IMR-90 (cell line): ENCODE results near the gene IRGQ. TPM values are rescaled to one million over a fixed set of nuclear protein-coding genes. Genes with fewer than 3 reads are reported as not detected.

Source experiments
- ATAC-seq: fragments of 200-7000 bp; cut with Tn5 transposase; 2 replicates; pipeline ENCODE4 v1.9.1; 2020; ENCODE audit warnings: low read depth, mild to moderate bottlenecking, moderate library complexity
- BruUV-seq: library from RNA; stranded (reverse); fragments of 400-500 nt; replicated peaks from 2 replicates; lab custom pipeline; 2021; lab: Mats Ljungman, UMichigan
- CTCF ChIA-PET: fragments of 300-600 bp; formaldehyde crosslinking; extraction: SDS; loops from one replicate; lab custom pipeline; 2021; ENCODE audit warnings: antibody characterized with exemption; lab: Yijun Ruan, JAX
- POLR2A ChIA-PET: fragments of 300-600 bp; sonication (Branson Sonifier 250); formaldehyde crosslinking; loops from one replicate; lab custom pipeline; 2022; ENCODE audit warnings: antibody characterized with exemption; ENCODE audit not compliant: unreplicated experiment; lab: Charles Lee
- DNase-seq: peaks from one replicate; pipeline ENCODE4 v3.0.0; 2013
- H2AFZ ChIP-seq: replicated peaks from 2 replicates; pipeline ENCODE3; 2013; ENCODE audit warnings: low read length, mild to moderate bottlenecking; ENCODE audit not compliant: poor library complexity
- H2AK5ac ChIP-seq: 2 replicates; pipeline ENCODE4 v1.6.1; 2013; ENCODE audit warnings: low read depth, low read length, inconsistent platforms
- H2AK9ac ChIP-seq: replicated peaks from 2 replicates; pipeline ENCODE3; 2013; ENCODE audit warnings: mild to moderate bottlenecking, low read depth, low read length, moderate library complexity; ENCODE audit not compliant: poor library complexity
- H2BK120ac ChIP-seq: 2 replicates; pipeline ENCODE4 v1.6.1; 2013; ENCODE audit warnings: low read depth, low read length, inconsistent platforms
- H2BK15ac ChIP-seq: 3 replicates; pipeline ENCODE4 v1.6.1; 2013; ENCODE audit warnings: low read depth, low read length, inconsistent platforms
- H2BK20ac ChIP-seq: 2 replicates; pipeline ENCODE4 v1.6.1; 2013; ENCODE audit warnings: low read depth, mild to moderate bottlenecking, inconsistent platforms, low read length, moderate library complexity
- H2BK5ac ChIP-seq: 2 replicates; pipeline ENCODE4 v1.6.1; 2013; ENCODE audit warnings: mild to moderate bottlenecking, low read depth, low read length, inconsistent platforms; ENCODE audit not compliant: poor library complexity, severe bottlenecking
- H3K14ac ChIP-seq: replicated peaks from 2 replicates; pipeline ENCODE4 v1.6.1; 2013; ENCODE audit warnings: low read depth, low read length, inconsistent platforms
- H3K18ac ChIP-seq: 2 replicates; pipeline ENCODE4 v1.6.1; 2013; ENCODE audit warnings: low read depth, low read length, control low read depth
- H3K23ac ChIP-seq: 2 replicates; pipeline ENCODE4 v1.6.1; 2013; ENCODE audit warnings: low read depth, low read length, inconsistent platforms
- H3K27ac ChIP-seq: 2 replicates; pipeline ENCODE4 v1.5.1; 2013; ENCODE audit warnings: mild to moderate bottlenecking, control low read depth, low read length; ENCODE audit not compliant: insufficient read depth
- H3K27me3 ChIP-seq: 2 replicates; pipeline ENCODE4 v1.6.1; 2013; ENCODE audit warnings: low read length; ENCODE audit not compliant: control insufficient read depth, insufficient read depth
- H3K36me3 ChIP-seq: 2 replicates; pipeline ENCODE4 v1.6.1; 2013; ENCODE audit warnings: low read length, mixed read lengths; ENCODE audit not compliant: control insufficient read depth, insufficient read depth
- H3K4ac ChIP-seq: 2 replicates; pipeline ENCODE4 v1.6.1; 2013; ENCODE audit warnings: low read depth, low read length, inconsistent platforms
- H3K4me1 ChIP-seq: 2 replicates; pipeline ENCODE4 v1.6.1; 2013; ENCODE audit warnings: low read length, mixed read lengths; ENCODE audit not compliant: control insufficient read depth, insufficient read depth
- H3K4me2 ChIP-seq: 2 replicates; pipeline ENCODE4 v1.6.1; 2013; ENCODE audit warnings: low read depth, mild to moderate bottlenecking, control low read depth, low read length, moderate library complexity
- H3K4me3 ChIP-seq: 2 replicates; pipeline ENCODE4 v1.5.1; 2013; ENCODE audit warnings: low read depth, mild to moderate bottlenecking, control low read depth, low read length, moderate library complexity; ENCODE audit not compliant: insufficient read depth
- H3K56ac ChIP-seq: 2 replicates; pipeline ENCODE4 v1.6.1; 2013; ENCODE audit warnings: low read length, inconsistent platforms; ENCODE audit not compliant: insufficient read depth; ENCODE audit errors: extremely low read depth
- H3K79me1 ChIP-seq, 2 experiments: 2 replicates each; pipeline ENCODE4 v1.6.1; 2013; ENCODE audit warnings: low read length in 2 of 2, inconsistent platforms in 1 of 2, low read depth in 1 of 2
- H3K9ac ChIP-seq: 2 replicates; pipeline ENCODE4 v1.6.1; 2013; ENCODE audit warnings: low read depth, low read length, control low read depth
- H3K9me1 ChIP-seq: 2 replicates; pipeline ENCODE4 v1.6.1; 2013; ENCODE audit warnings: low read length, inconsistent platforms; ENCODE audit not compliant: insufficient read depth
- H3K9me3 ChIP-seq: 2 replicates; pipeline ENCODE4 v1.6.1; 2013; ENCODE audit warnings: low read length; ENCODE audit not compliant: control insufficient read depth, insufficient read depth
- H4K20me1 ChIP-seq: 2 replicates; pipeline ENCODE4 v1.6.1; 2013; ENCODE audit warnings: low read length, inconsistent platforms; ENCODE audit not compliant: insufficient read depth
- H4K5ac ChIP-seq: 2 replicates; pipeline ENCODE4 v1.6.1; 2013; ENCODE audit warnings: mild to moderate bottlenecking, low read depth, low read length, control low read depth
- H4K8ac ChIP-seq, 2 experiments: 2 replicates each; pipeline ENCODE4 v1.6.1; 2013; ENCODE audit warnings: low read depth in 2 of 2, low read length in 2 of 2, control low read depth in 1 of 2, inconsistent platforms in 1 of 2
- H4K91ac ChIP-seq: 2 replicates; pipeline ENCODE4 v1.6.1; 2013; ENCODE audit warnings: low read depth, low read length, inconsistent platforms; ENCODE audit not compliant: insufficient read depth
- CEBPB ChIP-seq: IDR thresholded peaks from 2 replicates; pipeline ENCODE4 v1.6.1; 2012; ENCODE audit warnings: low read depth, low read length, improper control_type of control experiment
- MAZ ChIP-seq: IDR thresholded peaks from 2 replicates; pipeline ENCODE4 v1.6.1; 2012; ENCODE audit warnings: low read depth, mild to moderate bottlenecking, low read length, improper control_type of control experiment, moderate library complexity, borderline replicate concordance
- MXI1 ChIP-seq: IDR thresholded peaks from 2 replicates; pipeline ENCODE4 v1.6.1; 2012; ENCODE audit warnings: low read depth, mild to moderate bottlenecking, low read length, moderate library complexity, borderline replicate concordance
- NFE2L2 ChIP-seq: fragments of 150-350 bp; IDR thresholded peaks from 2 replicates; pipeline ENCODE4 v1.6.1; 2016; ENCODE audit warnings: low read depth, mild to moderate bottlenecking, low read length
- RAD21 ChIP-seq: IDR thresholded peaks from 2 replicates; pipeline ENCODE4 v1.6.1; 2012; ENCODE audit warnings: low read length, improper control_type of control experiment
- RCOR1 ChIP-seq: IDR thresholded peaks from 2 replicates; pipeline ENCODE4 v1.6.1; 2012; ENCODE audit warnings: mild to moderate bottlenecking, low read length, improper control_type of control experiment; ENCODE audit not compliant: insufficient replicate concordance
- RFX5 ChIP-seq: IDR thresholded peaks from 2 replicates; pipeline ENCODE4 v1.8.0; 2012; ENCODE audit warnings: low read depth, mild to moderate bottlenecking, low read length, moderate library complexity
- SMC3 ChIP-seq: fragments of 150-350 bp; IDR thresholded peaks from 2 replicates; pipeline ENCODE4 v1.6.1; 2016; ENCODE audit warnings: low read depth, mild to moderate bottlenecking, antibody characterized with exemption, low read length, moderate library complexity
- WGBS, 2 experiments: methylation state at CpG; one replicate each; pipeline versions ENCODE4 v1.1.5 to v1.1.7; 2013; ENCODE audit warnings: missing lambda C conversion rate in 2 of 2; ENCODE audit not compliant: insufficient read length in 1 of 2; ENCODE audit errors: extremely low coverage in 2 of 2; 5-methylcytosine and 5-hydroxymethylcytosine counted together
- dilution Hi-C: fragments of 300-500 bp; cut with HindIII; formaldehyde crosslinking; loops from one replicate; pipeline ENCODE4 v1.14.3; 2018; ENCODE audit warnings: low sequenced_read_pairs; ENCODE audit not compliant: unreplicated experiment
- in situ Hi-C: fragments of 300-500 bp; cut with MboI; formaldehyde crosslinking; loops from 3 replicates; pipeline ENCODE4 v1.14.3; 2019; ENCODE audit warnings: low sequenced_read_pairs, inconsistent platforms, mixed read lengths
- intact Hi-C: fragments of 100-400 bp; cut with micrococcal nuclease; formaldehyde crosslinking; loops from 2 replicates; pipeline ENCODE4 v1.10.0; 2022
- polyA plus RNA-seq, 3 experiments: library from polyadenylated mRNA; depleted of rRNA; stranded (reverse); fragments of >200 nt; gene quantifications; 2 replicates each; pipeline ENCODE4 v1.2.3, GENCODE V29; 2012; ENCODE audit warnings: low replicate concordance in 1 of 3
- total RNA-seq: library from RNA; depleted of rRNA; stranded (reverse); fragments of >200 nt; gene quantifications from 2 replicates; pipeline ENCODE4 v1.2.3, GENCODE V29; 2012
- TF ChIP-seq, protein P1 (sequence below): conservative IDR thresholded peaks from 2 replicates; pipeline ENCODE4 v1.5.1; 2012; ENCODE audit warnings: mild to moderate bottlenecking, low read depth, low read length, improper control_type of control experiment

The IRGQ gene
- total and polyA plus RNA-seq, 2 of the 4 experiments (the other 2 are of a cell fraction) = 9.0 to 9.9 TPM

DNA sequence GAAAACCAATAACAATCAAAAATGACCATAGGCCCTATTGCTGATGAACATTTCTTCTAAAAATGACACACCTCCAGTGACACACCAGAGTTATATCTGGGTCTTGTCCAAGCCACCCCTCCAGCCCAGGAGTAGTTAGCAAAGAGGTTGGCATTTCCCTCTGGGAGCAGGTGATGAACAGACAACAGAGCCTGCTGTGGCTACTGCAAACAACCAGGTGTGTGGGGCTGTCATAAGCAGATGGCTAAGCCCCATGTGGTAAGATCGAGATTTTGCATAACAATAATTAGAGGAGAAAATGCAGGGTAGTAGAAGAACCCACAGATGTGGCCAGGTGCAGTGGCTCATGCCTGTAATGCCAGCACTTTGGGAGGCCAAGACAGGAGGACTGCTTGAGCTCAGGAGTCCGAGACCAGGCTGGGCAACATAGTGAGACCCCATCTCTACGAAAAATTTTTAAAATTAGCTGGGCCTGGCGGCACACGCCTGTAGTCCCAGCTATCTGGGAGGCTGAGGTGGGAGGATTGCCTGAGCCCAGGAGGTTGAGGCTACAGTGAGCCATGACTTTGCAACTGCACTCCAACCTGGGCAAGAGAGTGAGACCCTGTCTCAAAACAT lies 25.7 kb downstream of the IRGQ start:
- Histone ChIP-seq H3K36me3 (0 out of 2 replicates have a peak, but pooled peaks cover 1% of the 10 kb centered on the region), H3K9me3 (no peaks in the 10 kb centered on the region), H3K27me3 (no peaks in the 10 kb centered on the region), H2AK5ac (no peak overlapping the region), H3K18ac (no peak overlapping the region), H3K4me1 (peaks cover 5% of the 10 kb centered on the region), H4K20me1 (no peaks in the 10 kb centered on the region), H3K4ac (no peak overlapping the region), H3K9ac (no peak overlapping the region), H3K27ac (no peak overlapping the region), H3K14ac (no peak overlapping the region), H2AFZ (no peak overlapping the region), H2BK20ac (no peak overlapping the region), H2BK5ac (no peak overlapping the region), H4K5ac (no peak overlapping the region), H2AK9ac (no peak overlapping the region), H4K8ac (no peak overlapping the region), H3K79me1 (peaks cover 37 to 62% of the 10 kb centered on the region in 2 experiments), H2BK15ac (no peak overlapping the region), H3K56ac (no peak overlapping the region), H3K4me2 (no peak overlapping the region), H4K91ac (no peak overlapping the region), H3K9me1 (peaks cover 6% of the 10 kb centered on the region; the same call in 1 of the 2 replicates), H2BK120ac (no peak overlapping the region), H3K23ac (no peak overlapping the region), H3K4me3 (no peak overlapping the region)
- dilution Hi-C loops = no loop called here
- in situ Hi-C loops = no loop called here
- TF ChIP-seq MAZ (no peak), SMC3 (no peak), CEBPB (no peak), RFX5 (no peak), MXI1 (no peak), NFE2L2 (no peak), RCOR1 (no peak), RAD21 (no peak)
- TF ChIP-seq, protein P1, sequence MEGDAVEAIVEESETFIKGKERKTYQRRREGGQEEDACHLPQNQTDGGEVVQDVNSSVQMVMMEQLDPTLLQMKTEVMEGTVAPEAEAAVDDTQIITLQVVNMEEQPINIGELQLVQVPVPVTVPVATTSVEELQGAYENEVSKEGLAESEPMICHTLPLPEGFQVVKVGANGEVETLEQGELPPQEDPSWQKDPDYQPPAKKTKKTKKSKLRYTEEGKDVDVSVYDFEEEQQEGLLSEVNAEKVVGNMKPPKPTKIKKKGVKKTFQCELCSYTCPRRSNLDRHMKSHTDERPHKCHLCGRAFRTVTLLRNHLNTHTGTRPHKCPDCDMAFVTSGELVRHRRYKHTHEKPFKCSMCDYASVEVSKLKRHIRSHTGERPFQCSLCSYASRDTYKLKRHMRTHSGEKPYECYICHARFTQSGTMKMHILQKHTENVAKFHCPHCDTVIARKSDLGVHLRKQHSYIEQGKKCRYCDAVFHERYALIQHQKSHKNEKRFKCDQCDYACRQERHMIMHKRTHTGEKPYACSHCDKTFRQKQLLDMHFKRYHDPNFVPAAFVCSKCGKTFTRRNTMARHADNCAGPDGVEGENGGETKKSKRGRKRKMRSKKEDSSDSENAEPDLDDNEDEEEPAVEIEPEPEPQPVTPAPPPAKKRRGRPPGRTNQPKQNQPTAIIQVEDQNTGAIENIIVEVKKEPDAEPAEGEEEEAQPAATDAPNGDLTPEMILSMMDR = no peak
- ATAC-seq (no peak), DNase-seq (no peak)
- intact Hi-C loops = no loop called here
- ChIA-PET POLR2A (no interaction called here), CTCF (no interaction called here)
- no TSS peak for BruUV-seq
- WGBS, 2 experiments = 100% methylated on average over 2 of the region's 5 CpGs; no CpG with 5 or more reads in 1 of the 2 experiments
